ENCODE data around the gene SPTBN4. TPM values are rescaled to one million over a fixed set of nuclear protein-coding genes. Genes with fewer than 3 reads are reported as not detected.

SPTBN4 gene
- polyA plus RNA-seq, 1 of the 3 experiments (the other 2 are of a cell fraction): 3.1 TPM

DNA sequence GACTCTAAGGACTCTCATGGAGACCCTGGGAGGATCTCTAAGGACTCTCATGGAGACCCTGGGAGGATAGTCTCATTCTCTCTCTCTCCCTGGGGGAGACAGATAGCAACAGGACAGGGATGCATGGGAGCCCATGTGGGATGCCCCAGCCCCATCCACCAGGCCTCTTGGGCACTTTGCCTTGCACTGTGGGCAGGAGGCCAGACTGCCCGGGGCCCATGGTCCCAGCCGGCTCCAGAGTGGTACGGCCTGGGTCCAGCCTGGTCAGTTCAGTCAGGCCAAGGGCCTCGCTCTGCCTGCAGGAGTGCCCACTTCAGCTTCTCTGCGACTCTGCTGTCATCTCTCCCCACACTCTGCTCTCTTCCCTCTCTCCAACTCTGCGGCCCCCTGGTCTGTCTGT, 61.3 kb downstream of the SPTBN4 start:
- Histone ChIP-seq H3K4me2 (no peak overlapping the region), H3K9me2 (no peaks in the 10 kb centered on the region), H3K27me3 (ENCODE audit: insufficient read depth) (no peaks in the 10 kb centered on the region), H3K9me3 (no peaks in the 10 kb centered on the region), H3F3A (replicated peaks; ENCODE audit: insufficient read depth) (no peaks in the 10 kb centered on the region), H3K27ac (ENCODE audit: low read depth in 2 of 2, low read length in 1 of 2) (no peak overlapping the region), H2AFZ (ENCODE audit: low read depth) (no peak overlapping the region), H3K4me3 (ENCODE audit: low read depth in 2 of 2, low read length in 1 of 2) (no peak overlapping the region), H3K79me2 (ENCODE audit: insufficient read depth) (no peaks in the 10 kb centered on the region), H3K4me1 (ENCODE audit: control insufficient read depth in 1 of 2, insufficient read depth in 2 of 2, low read depth in 1 of 2, low read length in 1 of 2) (peaks cover 0 to 11% of the 10 kb centered on the region in 2 experiments; a peak in 1 of 4 replicates), H3K36me3 (replicated peaks in 1 of 2; ENCODE audit: control insufficient read depth in 1 of 2, insufficient read depth in 2 of 2, low read length in 1 of 2) (no peaks in the 10 kb centered on the region), H4K20me1 (ENCODE audit: insufficient read depth) (no peaks in the 10 kb centered on the region), H3K9ac (no peak overlapping the region)
- TF ChIP-seq TAF1 (IDR thresholded peaks at IDR 0.05; ENCODE audit: borderline replicate concordance, low read depth, low read length): no peak
- TF ChIP-seq FOSL2 (IDR thresholded peaks at IDR 0.05; ENCODE audit: borderline replicate concordance, low read depth): no peak
- no peak for TF ChIP-seq SIN3A (IDR thresholded peaks at IDR 0.05; ENCODE audit: borderline replicate concordance, low read depth, low read length)
- TF ChIP-seq, protein P1, sequence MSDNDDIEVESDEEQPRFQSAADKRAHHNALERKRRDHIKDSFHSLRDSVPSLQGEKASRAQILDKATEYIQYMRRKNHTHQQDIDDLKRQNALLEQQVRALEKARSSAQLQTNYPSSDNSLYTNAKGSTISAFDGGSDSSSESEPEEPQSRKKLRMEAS (IDR thresholded peaks at IDR 0.05; ENCODE audit: low read depth): no peak
- TF ChIP-seq JUND (IDR thresholded peaks at IDR 0.05): no peak
- no peak for TF ChIP-seq RFX5 (IDR thresholded peaks at IDR 0.05; ENCODE audit: low read length)
- no peak for TF ChIP-seq CHD2 (IDR thresholded peaks at IDR 0.05; ENCODE audit: low read length, partially characterized antibody)
- TF ChIP-seq GATA2 (CRISPR knock-in tag; IDR thresholded peaks at IDR 0.05): no peak
- TF ChIP-seq MEF2A (IDR thresholded peaks at IDR 0.05; ENCODE audit: borderline replicate concordance, low read depth): no peak
- TF ChIP-seq TCF12 (IDR thresholded peaks at IDR 0.05): no peak
- TF ChIP-seq FOXM1 (IDR thresholded peaks at IDR 0.05; ENCODE audit: low read depth): no peak
- TF ChIP-seq, protein P2, sequence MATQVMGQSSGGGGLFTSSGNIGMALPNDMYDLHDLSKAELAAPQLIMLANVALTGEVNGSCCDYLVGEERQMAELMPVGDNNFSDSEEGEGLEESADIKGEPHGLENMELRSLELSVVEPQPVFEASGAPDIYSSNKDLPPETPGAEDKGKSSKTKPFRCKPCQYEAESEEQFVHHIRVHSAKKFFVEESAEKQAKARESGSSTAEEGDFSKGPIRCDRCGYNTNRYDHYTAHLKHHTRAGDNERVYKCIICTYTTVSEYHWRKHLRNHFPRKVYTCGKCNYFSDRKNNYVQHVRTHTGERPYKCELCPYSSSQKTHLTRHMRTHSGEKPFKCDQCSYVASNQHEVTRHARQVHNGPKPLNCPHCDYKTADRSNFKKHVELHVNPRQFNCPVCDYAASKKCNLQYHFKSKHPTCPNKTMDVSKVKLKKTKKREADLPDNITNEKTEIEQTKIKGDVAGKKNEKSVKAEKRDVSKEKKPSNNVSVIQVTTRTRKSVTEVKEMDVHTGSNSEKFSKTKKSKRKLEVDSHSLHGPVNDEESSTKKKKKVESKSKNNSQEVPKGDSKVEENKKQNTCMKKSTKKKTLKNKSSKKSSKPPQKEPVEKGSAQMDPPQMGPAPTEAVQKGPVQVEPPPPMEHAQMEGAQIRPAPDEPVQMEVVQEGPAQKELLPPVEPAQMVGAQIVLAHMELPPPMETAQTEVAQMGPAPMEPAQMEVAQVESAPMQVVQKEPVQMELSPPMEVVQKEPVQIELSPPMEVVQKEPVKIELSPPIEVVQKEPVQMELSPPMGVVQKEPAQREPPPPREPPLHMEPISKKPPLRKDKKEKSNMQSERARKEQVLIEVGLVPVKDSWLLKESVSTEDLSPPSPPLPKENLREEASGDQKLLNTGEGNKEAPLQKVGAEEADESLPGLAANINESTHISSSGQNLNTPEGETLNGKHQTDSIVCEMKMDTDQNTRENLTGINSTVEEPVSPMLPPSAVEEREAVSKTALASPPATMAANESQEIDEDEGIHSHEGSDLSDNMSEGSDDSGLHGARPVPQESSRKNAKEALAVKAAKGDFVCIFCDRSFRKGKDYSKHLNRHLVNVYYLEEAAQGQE (IDR thresholded peaks at IDR 0.05; ENCODE audit: low read depth, low read length): no peak
- TF ChIP-seq, protein P3, sequence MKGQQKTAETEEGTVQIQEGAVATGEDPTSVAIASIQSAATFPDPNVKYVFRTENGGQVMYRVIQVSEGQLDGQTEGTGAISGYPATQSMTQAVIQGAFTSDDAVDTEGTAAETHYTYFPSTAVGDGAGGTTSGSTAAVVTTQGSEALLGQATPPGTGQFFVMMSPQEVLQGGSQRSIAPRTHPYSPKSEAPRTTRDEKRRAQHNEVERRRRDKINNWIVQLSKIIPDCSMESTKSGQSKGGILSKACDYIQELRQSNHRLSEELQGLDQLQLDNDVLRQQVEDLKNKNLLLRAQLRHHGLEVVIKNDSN (IDR thresholded peaks at IDR 0.05; ENCODE audit: borderline replicate concordance, low read depth): no peak
- TF ChIP-seq, protein P4, sequence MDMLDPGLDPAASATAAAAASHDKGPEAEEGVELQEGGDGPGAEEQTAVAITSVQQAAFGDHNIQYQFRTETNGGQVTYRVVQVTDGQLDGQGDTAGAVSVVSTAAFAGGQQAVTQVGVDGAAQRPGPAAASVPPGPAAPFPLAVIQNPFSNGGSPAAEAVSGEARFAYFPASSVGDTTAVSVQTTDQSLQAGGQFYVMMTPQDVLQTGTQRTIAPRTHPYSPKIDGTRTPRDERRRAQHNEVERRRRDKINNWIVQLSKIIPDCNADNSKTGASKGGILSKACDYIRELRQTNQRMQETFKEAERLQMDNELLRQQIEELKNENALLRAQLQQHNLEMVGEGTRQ (IDR thresholded peaks at IDR 0.05; ENCODE audit: borderline replicate concordance, low read depth, low read length): no peak
- no peak for TF ChIP-seq RAD21 (IDR thresholded peaks at IDR 0.05; ENCODE audit: low read length)
- TF ChIP-seq, protein P5, sequence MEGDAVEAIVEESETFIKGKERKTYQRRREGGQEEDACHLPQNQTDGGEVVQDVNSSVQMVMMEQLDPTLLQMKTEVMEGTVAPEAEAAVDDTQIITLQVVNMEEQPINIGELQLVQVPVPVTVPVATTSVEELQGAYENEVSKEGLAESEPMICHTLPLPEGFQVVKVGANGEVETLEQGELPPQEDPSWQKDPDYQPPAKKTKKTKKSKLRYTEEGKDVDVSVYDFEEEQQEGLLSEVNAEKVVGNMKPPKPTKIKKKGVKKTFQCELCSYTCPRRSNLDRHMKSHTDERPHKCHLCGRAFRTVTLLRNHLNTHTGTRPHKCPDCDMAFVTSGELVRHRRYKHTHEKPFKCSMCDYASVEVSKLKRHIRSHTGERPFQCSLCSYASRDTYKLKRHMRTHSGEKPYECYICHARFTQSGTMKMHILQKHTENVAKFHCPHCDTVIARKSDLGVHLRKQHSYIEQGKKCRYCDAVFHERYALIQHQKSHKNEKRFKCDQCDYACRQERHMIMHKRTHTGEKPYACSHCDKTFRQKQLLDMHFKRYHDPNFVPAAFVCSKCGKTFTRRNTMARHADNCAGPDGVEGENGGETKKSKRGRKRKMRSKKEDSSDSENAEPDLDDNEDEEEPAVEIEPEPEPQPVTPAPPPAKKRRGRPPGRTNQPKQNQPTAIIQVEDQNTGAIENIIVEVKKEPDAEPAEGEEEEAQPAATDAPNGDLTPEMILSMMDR (IDR thresholded peaks at IDR 0.05): no peak
- TF ChIP-seq NFIC (IDR thresholded peaks at IDR 0.05; ENCODE audit: borderline replicate concordance): no peak
- TF ChIP-seq FOXJ3 (CRISPR knock-in tag; IDR thresholded peaks at IDR 0.05): no peak
- CTCF ChIA-PET: interaction anchor here (1.0 kb wide), 2 partner anchors 18 to 70 kb away, joined by 3 to 4 read pairs; no protein-coding TSS in a partner anchor
- 74% methylated on average over 2 of the region's 6 CpGs for WGBS (ENCODE audit: low lambda C conversion rate)
- POLR2A ChIA-PET: no interaction called here
- no peak for DNase-seq
